Measurements from ENCODE around the gene SCN3B.

DNA sequence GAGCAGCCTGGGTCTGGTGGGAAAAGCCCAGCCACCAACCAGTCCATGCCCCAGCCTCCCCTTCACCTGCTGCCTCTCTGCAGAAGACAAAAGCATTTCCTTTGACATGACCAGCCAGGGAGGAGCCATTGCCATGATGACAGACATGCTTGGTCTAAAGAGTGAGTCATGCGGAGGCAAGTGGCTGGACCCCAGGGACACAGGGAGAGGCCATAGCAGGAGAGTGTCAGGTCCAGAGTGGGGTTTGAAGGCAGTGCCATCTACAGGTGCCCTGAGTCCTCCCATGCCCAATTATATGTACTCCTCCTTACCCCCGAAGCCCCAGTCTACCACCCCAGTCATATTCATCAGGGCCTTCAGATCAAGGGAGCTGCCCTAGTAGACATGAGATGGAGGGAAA is 67.4 kb downstream of the SCN3B start:
- TF ChIP-seq, protein P1, sequence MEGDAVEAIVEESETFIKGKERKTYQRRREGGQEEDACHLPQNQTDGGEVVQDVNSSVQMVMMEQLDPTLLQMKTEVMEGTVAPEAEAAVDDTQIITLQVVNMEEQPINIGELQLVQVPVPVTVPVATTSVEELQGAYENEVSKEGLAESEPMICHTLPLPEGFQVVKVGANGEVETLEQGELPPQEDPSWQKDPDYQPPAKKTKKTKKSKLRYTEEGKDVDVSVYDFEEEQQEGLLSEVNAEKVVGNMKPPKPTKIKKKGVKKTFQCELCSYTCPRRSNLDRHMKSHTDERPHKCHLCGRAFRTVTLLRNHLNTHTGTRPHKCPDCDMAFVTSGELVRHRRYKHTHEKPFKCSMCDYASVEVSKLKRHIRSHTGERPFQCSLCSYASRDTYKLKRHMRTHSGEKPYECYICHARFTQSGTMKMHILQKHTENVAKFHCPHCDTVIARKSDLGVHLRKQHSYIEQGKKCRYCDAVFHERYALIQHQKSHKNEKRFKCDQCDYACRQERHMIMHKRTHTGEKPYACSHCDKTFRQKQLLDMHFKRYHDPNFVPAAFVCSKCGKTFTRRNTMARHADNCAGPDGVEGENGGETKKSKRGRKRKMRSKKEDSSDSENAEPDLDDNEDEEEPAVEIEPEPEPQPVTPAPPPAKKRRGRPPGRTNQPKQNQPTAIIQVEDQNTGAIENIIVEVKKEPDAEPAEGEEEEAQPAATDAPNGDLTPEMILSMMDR (IDR thresholded peaks at IDR 0.05) = no peak
- TF ChIP-seq POLR2AphosphoS5 (IDR thresholded peaks at IDR 0.05; ENCODE audit: insufficient read depth in 1 of 2, low read depth in 1 of 2) = no peak
- no peak for TF ChIP-seq POLR2A (IDR thresholded peaks at IDR 0.05)

Data from vagina (tissue), 2 donors.